Karpas-422 (cell line): ENCODE results near the gene GSTK1. TPM values are rescaled to one million over a fixed set of nuclear protein-coding genes. Genes with fewer than 3 reads are reported as not detected.

Source experiments
- DNase-seq: peaks from one replicate; pipeline ENCODE4 v3.0.0-alpha.2; 2015
- H2AFZ ChIP-seq: fragments of 200-600 bp; sonication (generic); 2 replicates; pipeline ENCODE4 v1.6.1; 2014; ENCODE audit warnings: antibody characterized with exemption, low read length, mixed read lengths
- H3K27ac ChIP-seq: fragments of 200-600 bp; sonication (generic); 2 replicates; pipeline ENCODE4 v1.5.1; 2014; ENCODE audit warnings: mild to moderate bottlenecking, low read length, moderate library complexity
- H3K27me3 ChIP-seq: fragments of 200-600 bp; sonication (generic); 2 replicates; pipeline ENCODE4 v1.6.1; 2014; ENCODE audit warnings: low read length, mixed read lengths
- H3K36me3 ChIP-seq: fragments of 200-600 bp; sonication (generic); 2 replicates; pipeline ENCODE4 v1.6.1; 2014; ENCODE audit warnings: low read length, mixed read lengths; ENCODE audit not compliant: insufficient read depth
- H3K4me1 ChIP-seq: fragments of 200-600 bp; sonication (generic); 2 replicates; pipeline ENCODE4 v1.6.1; 2014; ENCODE audit warnings: mild to moderate bottlenecking, low read length, mixed read lengths
- H3K4me2 ChIP-seq: fragments of 200-600 bp; sonication (generic); 2 replicates; pipeline ENCODE4 v1.6.1; 2014; ENCODE audit warnings: low read length, low read depth, mild to moderate bottlenecking; ENCODE audit not compliant: poor library complexity, severe bottlenecking
- H3K4me3 ChIP-seq: fragments of 200-600 bp; sonication (generic); 2 replicates; pipeline ENCODE4 v1.5.1; 2014; ENCODE audit warnings: mild to moderate bottlenecking, antibody characterized with exemption, low read length, mixed read lengths
- H3K79me2 ChIP-seq: fragments of 200-600 bp; sonication (generic); 2 replicates; pipeline ENCODE4 v1.6.1; 2014; ENCODE audit warnings: mild to moderate bottlenecking, low read length, mixed read lengths
- H3K9ac ChIP-seq: fragments of 200-600 bp; sonication (generic); 2 replicates; pipeline ENCODE4 v1.6.0; 2014; ENCODE audit warnings: low read length
- H3K9me2 ChIP-seq: fragments of 200-600 bp; sonication (generic), shearing (Covaris generic); replicated peaks from 2 replicates; pipeline ENCODE4 v1.6.0; 2014; ENCODE audit warnings: mild to moderate bottlenecking, low read length, moderate library complexity; ENCODE audit not compliant: insufficient read depth
- H3K9me3 ChIP-seq: fragments of 300-700, 200-600 bp; sonication (generic); 2 replicates; pipeline ENCODE4 v1.6.1; 2014; ENCODE audit warnings: low read length, mixed read lengths
- H4K20me1 ChIP-seq: fragments of 200-600 bp; sonication (generic); 2 replicates; pipeline ENCODE4 v1.6.1; 2014; ENCODE audit warnings: mild to moderate bottlenecking, antibody characterized with exemption, low read length, low read depth; ENCODE audit not compliant: insufficient read depth
- total RNA-seq: library from RNA; depleted of rRNA; stranded (reverse); fragments of >200 nt; shearing (Covaris generic); gene quantifications from 2 replicates; pipeline ENCODE4 v1.2.3, GENCODE V29; 2014; ENCODE audit warnings: low replicate concordance

The GSTK1 gene
- total RNA-seq, 1 experiment from 2014 or later: 156 TPM

- DNase-seq: no peak
- Histone ChIP-seq H2AFZ (no peak overlapping the region), H3K9me2 (no peaks in the 10 kb centered on the region), H3K36me3 (no peaks in the 10 kb centered on the region), H3K79me2 (no peaks in the 10 kb centered on the region), H3K4me1 (peaks cover 13% of the 10 kb centered on the region), H3K27ac (no peak overlapping the region), H3K4me2 (no peak overlapping the region), H3K27me3 (no peaks in the 10 kb centered on the region), H3K9me3 (no peaks in the 10 kb centered on the region), H4K20me1 (no peaks in the 10 kb centered on the region), H3K4me3 (no peak overlapping the region), H3K9ac (no peak overlapping the region)
Measured at GRCh38 chr7:143243614-143244013, 19.6 kb upstream of the GSTK1 start.

GRCh38 chr7:143244321-143244720, 18.9 kb upstream of the GSTK1 start:
- Histone ChIP-seq H3K4me3 (no peak overlapping the region), H3K4me2 (no peak overlapping the region), H3K9me2 (no peaks in the 10 kb centered on the region), H3K36me3 (no peaks in the 10 kb centered on the region), H3K27ac (no peak overlapping the region), H3K9ac (no peak overlapping the region), H3K79me2 (no peaks in the 10 kb centered on the region), H3K9me3 (no peaks in the 10 kb centered on the region), H3K27me3 (no peaks in the 10 kb centered on the region), H4K20me1 (no peaks in the 10 kb centered on the region), H3K4me1 (peaks cover 13% of the 10 kb centered on the region), H2AFZ (no peak overlapping the region)
- DNase-seq: no peak

- Histone ChIP-seq H3K9ac (no peak overlapping the region), H4K20me1 (no peaks in the 10 kb centered on the region), H3K79me2 (no peaks in the 10 kb centered on the region), H3K4me1 (peaks cover 13% of the 10 kb centered on the region), H3K9me3 (peaks cover 5% of the 10 kb centered on the region; the same call in 1 of the 2 replicates), H3K36me3 (no peaks in the 10 kb centered on the region), H3K4me3 (no peak overlapping the region), H3K27me3 (no peaks in the 10 kb centered on the region), H2AFZ (no peak overlapping the region), H3K27ac (no peak overlapping the region), H3K9me2 (no peaks in the 10 kb centered on the region), H3K4me2 (no peak overlapping the region)
- no peak for DNase-seq
Measured at GRCh38 chr7:143245123-143245522, 18.1 kb upstream of the GSTK1 start.

- H3K9me3 ChIP-seq: peaks cover 7% of the 10 kb centered on the region; the same call in 1 of the 2 replicates
- H2AFZ ChIP-seq: no peak overlapping the region
- no peaks in the 10 kb centered on the region for H3K9me2 ChIP-seq
- H3K27ac ChIP-seq: no peak overlapping the region
- H3K27me3 ChIP-seq: no peaks in the 10 kb centered on the region
- H3K79me2 ChIP-seq: no peaks in the 10 kb centered on the region
- no peaks in the 10 kb centered on the region for H4K20me1 ChIP-seq
- DNase-seq: no peak
- H3K36me3 ChIP-seq: no peaks in the 10 kb centered on the region
- no peak overlapping the region for H3K4me3 ChIP-seq
- H3K4me2 ChIP-seq: no peak overlapping the region
- H3K9ac ChIP-seq: no peak overlapping the region
- H3K4me1 ChIP-seq: peaks cover 13% of the 10 kb centered on the region
Measured at GRCh38 chr7:143247372-143247771, 15.9 kb upstream of the GSTK1 start.

GRCh38 chr7:143248761-143249354, 14.4 kb upstream of the GSTK1 start:
- H3K79me2 ChIP-seq: no peaks in the 10 kb centered on the region
- H2AFZ ChIP-seq: no peak overlapping the region
- H3K9ac ChIP-seq: no peak overlapping the region
- H3K9me2 ChIP-seq: no peaks in the 10 kb centered on the region
- peaks cover 7% of the 10 kb centered on the region; the same call in 1 of the 2 replicates for H3K9me3 ChIP-seq
- H3K27ac ChIP-seq: no peak overlapping the region
- no peaks in the 10 kb centered on the region for H3K27me3 ChIP-seq
- H3K36me3 ChIP-seq: no peaks in the 10 kb centered on the region
- DNase-seq: no peak
- H3K4me2 ChIP-seq: no peak overlapping the region
- no peaks in the 10 kb centered on the region for H4K20me1 ChIP-seq
- H3K4me1 ChIP-seq: peaks cover 13% of the 10 kb centered on the region
- no peak overlapping the region for H3K4me3 ChIP-seq

- no peak for DNase-seq
- H3K27ac ChIP-seq: no peak overlapping the region
- no peak overlapping the region for H3K4me2 ChIP-seq
- no peaks in the 10 kb centered on the region for H3K27me3 ChIP-seq
- no peak overlapping the region for H2AFZ ChIP-seq
- peaks cover 13% of the 10 kb centered on the region for H3K4me1 ChIP-seq
- no peaks in the 10 kb centered on the region for H3K79me2 ChIP-seq
- H3K9me3 ChIP-seq: peaks cover 7% of the 10 kb centered on the region; the same call in 1 of the 2 replicates
- no peak overlapping the region for H3K9ac ChIP-seq
- H3K9me2 ChIP-seq: no peaks in the 10 kb centered on the region
- H4K20me1 ChIP-seq: no peaks in the 10 kb centered on the region
- no peak overlapping the region for H3K4me3 ChIP-seq
- H3K36me3 ChIP-seq: no peaks in the 10 kb centered on the region
Measured at GRCh38 chr7:143250199-143250598, 13.0 kb upstream of the GSTK1 start.

- Histone ChIP-seq H2AFZ (no peak overlapping the region), H3K4me3 (no peak overlapping the region), H3K79me2 (no peaks in the 10 kb centered on the region), H3K9ac (no peak overlapping the region), H3K4me1 (peaks cover 7% of the 10 kb centered on the region), H3K27ac (no peak overlapping the region), H3K36me3 (no peaks in the 10 kb centered on the region), H3K9me2 (no peaks in the 10 kb centered on the region), H3K4me2 (no peak overlapping the region), H3K9me3 (peaks cover 7% of the 10 kb centered on the region; the same call in 1 of the 2 replicates), H4K20me1 (no peaks in the 10 kb centered on the region), H3K27me3 (no peaks in the 10 kb centered on the region)
- no peak for DNase-seq
Measured at GRCh38 chr7:143250822-143251221, 12.4 kb upstream of the GSTK1 start.

GRCh38 chr7:143252006-143252405, 11.2 kb upstream of the GSTK1 start:
- H3K9ac ChIP-seq: no peak overlapping the region
- no peaks in the 10 kb centered on the region for H3K36me3 ChIP-seq

More at GRCh38 chr7:143252006-143252405, 11.2 kb upstream of the GSTK1 start:
- peaks cover 7% of the 10 kb centered on the region; the same call in 1 of the 2 replicates for H3K9me3 ChIP-seq
- no peak for DNase-seq
- no peak overlapping the region for H2AFZ ChIP-seq
- H3K4me3 ChIP-seq: no peak overlapping the region
- H3K9me2 ChIP-seq: no peaks in the 10 kb centered on the region
- H4K20me1 ChIP-seq: no peaks in the 10 kb centered on the region
- no peaks in the 10 kb centered on the region for H3K79me2 ChIP-seq
- H3K4me1 ChIP-seq: peaks cover 6% of the 10 kb centered on the region
- no peak overlapping the region for H3K27ac ChIP-seq
- H3K4me2 ChIP-seq: no peak overlapping the region
- no peaks in the 10 kb centered on the region for H3K27me3 ChIP-seq
